Liver (tissue), 3 donors: ENCODE data around the gene NLRP5.

ENCODE experiments used
- ATF3 ChIP-seq: IDR thresholded peaks from 2 replicates; pipeline ENCODE4 v1.6.1; 2016; ENCODE audit warnings: antibody characterized with exemption
- CTCF ChIP-seq: fragments of 150-350 bp; IDR thresholded peaks from 2 replicates; pipeline ENCODE4 v1.5.1; 2017; ENCODE audit warnings: improper control_type of control experiment, low read depth, low read length; ENCODE audit not compliant: missing input control
- EGR1 ChIP-seq, 2 donors: IDR thresholded peaks; 2 replicates each; pipeline ENCODE4 v1.6.1; 2016 to 2018; ENCODE audit warnings: antibody characterized with exemption in 2 of 2, low read depth in 2 of 2
- FOXA1 ChIP-seq: IDR thresholded peaks from 2 replicates; pipeline ENCODE4 v1.6.1; 2016; ENCODE audit warnings: antibody characterized with exemption
- GABPA ChIP-seq, 2 donors: IDR thresholded peaks in 1 of 2; conservative IDR thresholded peaks in 1 of 2; 2 replicates each; pipeline ENCODE4 v1.6.1; 2016; ENCODE audit warnings: antibody characterized with exemption in 2 of 2, mild to moderate bottlenecking in 1 of 2, moderate library complexity in 1 of 2
- HNF4A ChIP-seq, 2 donors: conservative IDR thresholded peaks; 2 replicates each; pipeline ENCODE4 v1.6.1; 2016; ENCODE audit warnings: antibody characterized with exemption in 2 of 2, mild to moderate bottlenecking in 2 of 2
- JUND ChIP-seq, 2 donors: IDR thresholded peaks; 2 replicates each; pipeline ENCODE4 v1.6.1; 2016; ENCODE audit warnings: antibody characterized with exemption in 2 of 2
- MAX ChIP-seq: IDR thresholded peaks from 2 replicates; pipeline ENCODE4 v1.6.1; 2016; ENCODE audit warnings: antibody characterized with exemption
- RAD21 ChIP-seq, 2 donors: IDR thresholded peaks; 2 replicates each; pipeline ENCODE4 v1.6.1; 2016; ENCODE audit warnings: antibody characterized with exemption in 2 of 2, mild to moderate bottlenecking in 2 of 2
- REST ChIP-seq: IDR thresholded peaks from 2 replicates; pipeline ENCODE4 v1.6.1; 2016; ENCODE audit warnings: antibody characterized with exemption, mild to moderate bottlenecking
- SP1 ChIP-seq: IDR thresholded peaks from 2 replicates; pipeline ENCODE4 v1.6.1; 2018; ENCODE audit warnings: antibody characterized with exemption, mild to moderate bottlenecking
- TAF1 ChIP-seq: conservative IDR thresholded peaks from 2 replicates; pipeline ENCODE4 v1.6.1; 2016; ENCODE audit warnings: antibody characterized with exemption, mild to moderate bottlenecking
- YY1 ChIP-seq: IDR thresholded peaks from 2 replicates; pipeline ENCODE4 v1.6.1; 2016; ENCODE audit warnings: antibody characterized with exemption, mild to moderate bottlenecking
- donor health status: healthy.
- donor health status: healthy.

- no peak for TF ChIP-seq FOXA1
- TF ChIP-seq RAD21 (IDR thresholded peaks at IDR 0.05): no peak
- TF ChIP-seq CTCF: no peak
- TF ChIP-seq HNF4A (conservative IDR thresholded peaks at IDR 0.05): no peak
- no peak for TF ChIP-seq SP1
- no peak for TF ChIP-seq REST
- no peak for TF ChIP-seq YY1
- TF ChIP-seq TAF1: no peak
- TF ChIP-seq EGR1 (IDR thresholded peaks at IDR 0.05; ENCODE audit: low read depth in 2 of 2): no peak
- TF ChIP-seq JUND (IDR thresholded peaks at IDR 0.05): no peak
- no peak for TF ChIP-seq ATF3
- no peak for TF ChIP-seq GABPA (IDR thresholded peaks at IDR 0.05 in 1 of 2, conservative IDR thresholded peaks at IDR 0.05 in 1 of 2)
- TF ChIP-seq MAX: no peak
Measured at GRCh38 chr19:55962186-55962585, 24.4 kb upstream of the NLRP5 start.
